ENCODE data around the gene PAQR4.
A peak's percentile ranks its signal among the peaks of the same experiment; 100 is the strongest.

The PAQR4 gene

DNA sequence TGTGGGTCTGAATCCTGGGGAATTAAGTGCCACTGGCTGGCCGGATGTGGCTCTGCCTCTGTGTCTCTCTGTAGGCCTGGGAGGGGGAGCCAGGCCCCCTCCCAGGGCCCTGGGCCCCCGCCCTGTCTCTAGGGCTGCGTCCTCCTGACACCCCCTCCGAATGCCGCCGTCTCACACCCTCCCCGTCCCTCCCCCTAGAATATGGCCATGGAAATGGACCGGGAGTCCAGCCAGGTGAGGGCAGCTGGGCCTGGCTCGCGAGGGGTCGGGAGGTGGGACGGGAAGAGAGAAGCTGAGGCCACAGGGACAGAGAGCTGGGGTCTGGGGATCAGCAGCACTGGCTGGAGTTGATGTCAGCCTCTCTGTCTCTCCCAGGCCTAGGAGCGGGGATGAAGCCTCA is 27.1 kb downstream of the PAQR4 start:
- no peak overlapping the region for H3K4me3 ChIP-seq (replicated peaks; ENCODE audit: low read depth, low read length)
- TF ChIP-seq, protein P1, sequence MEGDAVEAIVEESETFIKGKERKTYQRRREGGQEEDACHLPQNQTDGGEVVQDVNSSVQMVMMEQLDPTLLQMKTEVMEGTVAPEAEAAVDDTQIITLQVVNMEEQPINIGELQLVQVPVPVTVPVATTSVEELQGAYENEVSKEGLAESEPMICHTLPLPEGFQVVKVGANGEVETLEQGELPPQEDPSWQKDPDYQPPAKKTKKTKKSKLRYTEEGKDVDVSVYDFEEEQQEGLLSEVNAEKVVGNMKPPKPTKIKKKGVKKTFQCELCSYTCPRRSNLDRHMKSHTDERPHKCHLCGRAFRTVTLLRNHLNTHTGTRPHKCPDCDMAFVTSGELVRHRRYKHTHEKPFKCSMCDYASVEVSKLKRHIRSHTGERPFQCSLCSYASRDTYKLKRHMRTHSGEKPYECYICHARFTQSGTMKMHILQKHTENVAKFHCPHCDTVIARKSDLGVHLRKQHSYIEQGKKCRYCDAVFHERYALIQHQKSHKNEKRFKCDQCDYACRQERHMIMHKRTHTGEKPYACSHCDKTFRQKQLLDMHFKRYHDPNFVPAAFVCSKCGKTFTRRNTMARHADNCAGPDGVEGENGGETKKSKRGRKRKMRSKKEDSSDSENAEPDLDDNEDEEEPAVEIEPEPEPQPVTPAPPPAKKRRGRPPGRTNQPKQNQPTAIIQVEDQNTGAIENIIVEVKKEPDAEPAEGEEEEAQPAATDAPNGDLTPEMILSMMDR (IDR thresholded peaks at IDR 0.05; ENCODE audit: low read length, missing control alignments), result no peak
- DNase-seq (ENCODE audit: low read depth), result no peak

DNA sequence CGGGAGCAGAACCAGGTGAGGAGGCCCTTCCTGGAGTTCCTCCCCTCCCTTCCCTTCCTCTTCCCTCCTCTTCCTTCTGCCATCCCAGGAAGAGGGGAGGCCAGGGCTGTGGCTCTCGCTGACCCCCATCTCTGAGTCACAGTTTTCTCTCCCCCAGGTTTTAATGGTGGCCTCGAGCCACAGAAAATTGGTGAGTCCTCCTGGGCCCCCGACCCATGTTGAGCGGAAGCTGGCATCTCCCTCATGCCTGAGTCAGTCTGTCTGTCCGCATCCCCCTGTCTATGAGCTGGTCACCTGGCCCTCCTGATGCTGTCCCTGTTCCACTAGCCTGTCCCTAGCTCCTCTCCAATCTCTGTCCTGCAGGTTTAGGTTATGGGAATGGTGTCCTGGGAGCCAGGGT is 30.8 kb downstream of the PAQR4 start:
- DNase-seq (ENCODE audit: low read depth), result no peak
- H3K4me3 ChIP-seq (replicated peaks; ENCODE audit: low read depth, low read length), result no peak overlapping the region
- TF ChIP-seq, protein P1 (IDR thresholded peaks at IDR 0.05; ENCODE audit: low read length, missing control alignments), result no peak

DNA sequence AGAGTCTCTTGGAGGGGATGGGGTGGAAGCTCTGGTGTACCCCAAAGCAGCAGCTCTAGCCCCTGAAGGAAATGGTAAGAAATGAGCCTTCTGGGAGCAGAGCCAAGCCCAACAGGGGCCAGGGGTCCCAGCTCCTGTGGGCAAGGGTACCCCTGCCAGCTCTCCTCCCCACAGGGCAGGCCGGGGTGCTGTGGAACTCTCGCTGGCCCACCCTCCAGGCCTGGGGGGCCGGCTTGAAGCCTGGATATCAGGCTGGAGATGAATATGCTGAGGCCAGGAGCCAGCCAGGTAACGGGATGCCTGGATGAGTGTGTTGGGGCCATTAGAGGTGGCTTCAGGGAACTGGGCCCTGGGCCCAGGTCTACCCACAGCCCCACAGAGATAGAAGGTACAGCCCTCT is 31.4 kb downstream of the PAQR4 start:
- DNase-seq (ENCODE audit: low read depth), result no peak
- TF ChIP-seq, protein P1 (IDR thresholded peaks at IDR 0.05; ENCODE audit: low read length, missing control alignments), result no peak
- H3K4me3 ChIP-seq (replicated peaks; ENCODE audit: low read depth, low read length), result no peak overlapping the region

DNA sequence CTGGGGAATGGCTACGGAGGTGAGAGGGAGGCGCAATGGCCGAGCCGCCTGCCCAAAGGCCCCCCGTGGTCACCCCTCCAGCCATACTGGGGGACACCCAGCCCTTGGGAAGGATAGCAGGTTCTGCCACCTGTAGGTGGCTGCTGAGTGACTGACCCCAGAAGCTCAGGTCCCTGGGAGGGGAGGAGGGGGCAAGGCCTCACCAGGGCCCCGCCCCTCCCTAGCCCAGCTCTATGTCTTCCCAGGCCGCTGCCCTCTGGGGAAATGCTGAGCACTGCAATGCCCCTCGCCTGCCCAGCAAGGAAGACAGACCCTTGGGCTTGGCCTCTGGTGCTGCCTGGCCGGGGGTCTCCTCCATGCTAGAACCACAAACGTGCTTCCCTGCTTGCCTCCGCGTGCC is 32.2 kb downstream of the PAQR4 start:
- no peak for DNase-seq (ENCODE audit: low read depth)
- TF ChIP-seq, protein P1 (IDR thresholded peaks at IDR 0.05; ENCODE audit: low read length, missing control alignments), result no peak
- no peak overlapping the region for H3K4me3 ChIP-seq (replicated peaks; ENCODE audit: low read depth, low read length)

DNA sequence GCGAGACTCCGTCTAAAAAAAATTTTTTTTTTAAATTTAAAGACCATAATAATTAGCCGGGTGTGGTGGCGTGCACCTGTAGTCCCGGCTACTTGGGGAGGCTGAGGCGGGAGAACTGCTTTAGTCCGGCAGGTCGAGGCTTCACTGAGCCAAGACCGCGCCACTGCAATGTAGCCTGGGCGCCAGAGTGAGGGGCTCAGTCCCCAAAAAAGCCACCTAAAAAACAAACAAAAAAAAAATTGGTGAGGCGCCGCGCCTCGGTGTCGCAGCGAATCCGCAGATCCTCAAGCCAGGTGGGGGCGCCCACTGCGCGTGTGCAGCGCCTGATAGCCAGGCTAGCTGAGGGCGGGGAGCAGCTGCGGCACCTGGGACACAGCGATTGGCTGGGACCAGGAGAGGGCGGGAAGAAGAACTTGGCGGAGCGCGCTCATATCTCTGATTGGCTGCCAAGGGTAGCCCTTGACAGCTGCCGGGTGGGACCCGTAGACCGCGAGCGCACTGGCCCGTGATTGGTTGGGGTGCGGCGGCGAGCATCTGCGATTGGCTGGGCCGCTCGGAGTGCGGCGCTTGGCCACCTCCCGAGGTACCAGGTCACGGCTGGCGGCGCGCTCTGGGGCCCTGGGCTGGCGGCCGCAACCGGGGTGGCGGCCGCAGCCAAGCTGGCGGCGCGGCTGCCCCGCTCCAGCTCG is 34.6 kb downstream of the PAQR4 start:
- no peak overlapping the region for H3K4me3 ChIP-seq (replicated peaks; ENCODE audit: low read depth, low read length)
- peak; percentile 99 for DNase-seq (ENCODE audit: low read depth)

DNA sequence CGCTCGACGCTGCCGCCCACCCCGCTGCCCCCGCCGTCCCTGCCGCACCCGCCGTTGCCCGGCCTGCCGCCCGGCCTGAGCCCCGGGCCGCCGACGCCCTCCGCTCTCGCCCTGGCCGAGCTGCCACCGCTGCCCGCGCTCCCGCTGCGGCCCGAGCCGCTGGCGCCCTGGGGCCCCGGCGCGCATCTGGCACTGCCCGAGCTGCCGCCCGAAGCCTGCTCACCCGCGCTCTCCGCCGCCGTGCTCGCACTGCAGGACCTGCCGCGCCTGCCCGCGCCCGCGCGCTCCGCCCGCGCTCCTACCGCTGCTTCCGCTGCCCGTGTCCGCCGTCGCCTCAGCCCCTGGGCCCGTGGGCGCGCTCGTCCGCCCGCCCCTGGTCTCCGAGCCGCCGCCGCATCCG is 35.2 kb downstream of the PAQR4 start:
- TF ChIP-seq, protein P1 (IDR thresholded peaks at IDR 0.05; ENCODE audit: low read length, missing control alignments), result no peak
- no peak overlapping the region for H3K4me3 ChIP-seq (replicated peaks; ENCODE audit: low read depth, low read length)
- no peak for DNase-seq (ENCODE audit: low read depth)

More for the DNA sequence above, 34.6 kb downstream of the PAQR4 start:
- TF ChIP-seq, protein P1 (IDR thresholded peaks at IDR 0.05; ENCODE audit: low read length, missing control alignments), result peak; percentile 21

DNA sequence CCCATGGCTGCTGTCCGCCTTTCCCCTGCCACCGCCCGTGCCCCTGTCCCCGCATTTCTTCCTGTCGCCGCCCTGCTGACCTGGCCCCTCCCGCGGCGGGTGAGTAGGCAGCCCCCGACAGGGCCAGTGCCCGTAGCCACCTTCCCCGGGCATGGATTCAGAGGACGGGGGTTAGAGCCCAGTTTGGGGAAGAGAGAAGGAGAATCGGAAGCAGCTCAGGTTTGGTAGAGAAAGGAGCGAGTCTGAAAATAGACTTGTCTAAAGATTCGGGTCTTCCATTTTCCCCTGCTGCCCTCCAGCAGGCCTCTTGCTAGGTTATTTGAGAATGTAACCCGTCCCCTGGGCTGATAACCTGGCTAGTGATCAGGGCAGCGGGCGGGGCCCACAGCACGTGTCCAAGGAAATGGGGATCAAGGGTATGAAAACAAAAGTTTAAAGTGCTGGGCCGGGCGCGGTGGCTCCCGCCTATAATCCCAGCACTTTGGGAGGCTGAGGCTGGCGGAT is 35.7 kb downstream of the PAQR4 start:
- no peak overlapping the region for H3K4me3 ChIP-seq (replicated peaks; ENCODE audit: low read depth, low read length)
- DNase-seq (ENCODE audit: low read depth), result no peak
- TF ChIP-seq, protein P1 (IDR thresholded peaks at IDR 0.05; ENCODE audit: low read length, missing control alignments), result no peak
